HepG2 (cell line): ENCODE measurements around the gene ZCCHC3. TPM values are rescaled to one million over a fixed set of nuclear protein-coding genes. Genes with fewer than 3 reads are reported as not detected.
A peak's percentile ranks its signal among the peaks of the same experiment; 100 is the strongest.

Source experiments
- FOXO1 ChIP-seq: sonication (generic); formaldehyde crosslinking; IDR thresholded peaks from 2 replicates; pipeline ENCODE4 v1.4.0; 2020; ENCODE audit warnings: missing genetic modification reagents
- KAT8 ChIP-seq: IDR thresholded peaks from 2 replicates; pipeline ENCODE4 v1.6.1; 2016; ENCODE audit warnings: missing genetic modification reagents, missing compliant biosample characterization
- PHF20 ChIP-seq: sonication (generic); formaldehyde crosslinking; IDR thresholded peaks from 2 replicates; pipeline ENCODE4 v1.5.0; 2020; ENCODE audit warnings: mild to moderate bottlenecking, missing genetic modification reagents
- RCOR2 ChIP-seq: IDR thresholded peaks from 2 replicates; pipeline ENCODE4 v1.6.1; 2016; ENCODE audit warnings: missing biosample characterization, missing genetic modification reagents
- TBX2 ChIP-seq: sonication (generic); formaldehyde crosslinking; IDR thresholded peaks from 2 replicates; pipeline ENCODE4 v1.5.0; 2020; ENCODE audit warnings: missing genetic modification reagents, mild to moderate bottlenecking, borderline replicate concordance
- TMF1 ChIP-seq: sonication (generic); formaldehyde crosslinking; IDR thresholded peaks from 2 replicates; pipeline ENCODE4 v1.8.1; 2022; ENCODE audit warnings: low read depth, missing genetic modification reagents
- ZBTB7B ChIP-seq: sonication (generic); formaldehyde crosslinking; IDR thresholded peaks from 2 replicates; pipeline ENCODE4 v1.4.0; 2020; ENCODE audit warnings: missing genetic modification reagents
- ZNF3 ChIP-seq: IDR thresholded peaks from 2 replicates; pipeline ENCODE4 v1.7.0; 2017; ENCODE audit warnings: inconsistent platforms
- ZNF546 ChIP-seq: sonication (generic); formaldehyde crosslinking; conservative IDR thresholded peaks from 2 replicates; pipeline ENCODE4 v1.8.1; 2023; ENCODE audit warnings: mild to moderate bottlenecking, missing genetic modification reagents
- ZNF556 ChIP-seq: sonication (generic); formaldehyde crosslinking; IDR thresholded peaks from 2 replicates; pipeline ENCODE4 v1.4.0; 2020; ENCODE audit warnings: mild to moderate bottlenecking, missing genetic modification reagents, borderline replicate concordance
- ZNF567 ChIP-seq: sonication (generic); formaldehyde crosslinking; IDR thresholded peaks from 2 replicates; pipeline ENCODE4 v1.8.1; 2023; ENCODE audit warnings: mild to moderate bottlenecking, missing genetic modification reagents, borderline replicate concordance
- ZNF777 ChIP-seq: sonication (generic); formaldehyde crosslinking; IDR thresholded peaks from 2 replicates; pipeline ENCODE4 v1.4.0; 2020; ENCODE audit warnings: missing genetic modification reagents
- ZNF788 ChIP-seq: sonication (generic); formaldehyde crosslinking; IDR thresholded peaks from 2 replicates; pipeline ENCODE4 v1.5.0; 2020; ENCODE audit warnings: mild to moderate bottlenecking, missing genetic modification reagents, borderline replicate concordance
- ZNF839 ChIP-seq: sonication (generic); formaldehyde crosslinking; IDR thresholded peaks from 2 replicates; pipeline ENCODE4 v1.4.0; 2020; ENCODE audit warnings: missing genetic modification reagents, mild to moderate bottlenecking, borderline replicate concordance
- polyA plus RNA-seq, 8 experiments: library from polyadenylated mRNA; depleted of rRNA in 3 of 8; stranded (reverse) in 7 of 8; unstranded in 1 of 8; fragments of >200 nt; fragmentation: Illumina TruSeq in 4 of 8; extraction: Trizol in 4 of 8; gene quantifications; 2 replicates each; pipeline versions ENCODE4 v1.2.1 to v1.2.3, GENCODE V29; 2011 to 2016; ENCODE audit warnings: low read depth in 4 of 8, missing spikeins in 1 of 8, mixed read lengths in 1 of 8; ENCODE audit not compliant: insufficient read depth in 1 of 8
- total RNA-seq, 5 experiments: library from RNA; depleted of rRNA; stranded (reverse); fragments of >200 nt; fragmentation: Illumina TruSeq; extraction: Trizol; gene quantifications; 2 replicates each; pipeline ENCODE4 v1.2.3, GENCODE V29; 2016; ENCODE audit warnings: low read depth in 1 of 5
- TF ChIP-seq, protein P1 (sequence below): sonication (generic); formaldehyde crosslinking; IDR thresholded peaks from 2 replicates; pipeline ENCODE4 v1.4.0; 2020; ENCODE audit warnings: missing genetic modification reagents, borderline replicate concordance
- TF ChIP-seq, protein P2 (sequence below): sonication (generic); formaldehyde crosslinking; IDR thresholded peaks from 2 replicates; pipeline ENCODE4 v1.9.0; 2021; ENCODE audit warnings: missing genetic modification reagents, borderline replicate concordance
- TF ChIP-seq, protein P3 (sequence below): sonication (generic); formaldehyde crosslinking; IDR thresholded peaks from 2 replicates; pipeline ENCODE4 v1.5.0; 2020; ENCODE audit warnings: mild to moderate bottlenecking, missing genetic modification reagents
- TF ChIP-seq, protein P4 (sequence below): sonication (generic); formaldehyde crosslinking; IDR thresholded peaks from 2 replicates; pipeline ENCODE4 v1.4.0; 2020; ENCODE audit warnings: missing genetic modification reagents, mild to moderate bottlenecking, borderline replicate concordance

The ZCCHC3 gene
- total and polyA plus RNA-seq, 2 of the 13 experiments (the other 11 are each of a cell fraction or from before 2014, with no cell fraction given) = 46.6 to 63.0 TPM

DNA sequence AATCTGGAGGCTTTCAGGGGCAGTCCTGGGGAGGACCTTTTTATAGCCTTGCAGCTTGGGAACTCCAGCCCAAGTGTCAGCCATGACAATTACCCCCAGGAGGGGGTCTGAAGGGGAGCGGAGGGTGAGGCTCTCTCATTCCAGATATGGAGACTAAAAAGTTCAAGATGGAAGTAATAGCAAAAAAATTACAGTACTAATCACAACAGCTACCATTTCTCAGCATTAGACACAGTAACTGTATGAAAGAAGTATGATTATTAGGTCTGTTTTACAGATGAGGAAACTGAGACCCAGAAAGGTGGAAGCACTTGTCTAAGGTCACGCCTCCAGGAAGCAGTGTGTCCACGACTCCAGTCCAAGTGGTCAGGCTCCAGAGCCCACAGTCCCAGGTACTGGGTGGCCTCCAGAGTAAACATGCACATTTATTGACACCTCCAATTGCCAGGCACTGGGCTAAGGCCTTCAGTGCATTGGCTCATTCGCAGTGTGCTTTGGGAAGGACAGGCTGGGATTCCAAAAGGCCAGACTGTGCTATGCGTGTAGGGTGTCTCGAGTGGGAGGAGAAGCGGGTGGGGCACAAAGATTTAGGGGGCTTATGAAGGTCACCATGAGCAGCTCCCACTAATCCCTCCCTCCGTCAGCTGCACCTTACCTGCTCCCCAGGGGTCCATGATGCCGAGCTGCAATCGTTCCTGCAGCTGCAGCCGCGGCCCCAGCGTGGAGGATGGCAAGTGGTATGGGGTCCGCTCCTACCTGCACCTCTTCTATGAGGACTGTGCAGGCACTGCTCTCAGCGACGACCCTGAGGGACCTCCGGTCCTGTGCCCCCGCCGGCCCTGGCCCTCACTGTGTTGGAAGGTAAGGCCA, 51.8 kb downstream of the ZCCHC3 start (continued):
- TF ChIP-seq, protein P1, sequence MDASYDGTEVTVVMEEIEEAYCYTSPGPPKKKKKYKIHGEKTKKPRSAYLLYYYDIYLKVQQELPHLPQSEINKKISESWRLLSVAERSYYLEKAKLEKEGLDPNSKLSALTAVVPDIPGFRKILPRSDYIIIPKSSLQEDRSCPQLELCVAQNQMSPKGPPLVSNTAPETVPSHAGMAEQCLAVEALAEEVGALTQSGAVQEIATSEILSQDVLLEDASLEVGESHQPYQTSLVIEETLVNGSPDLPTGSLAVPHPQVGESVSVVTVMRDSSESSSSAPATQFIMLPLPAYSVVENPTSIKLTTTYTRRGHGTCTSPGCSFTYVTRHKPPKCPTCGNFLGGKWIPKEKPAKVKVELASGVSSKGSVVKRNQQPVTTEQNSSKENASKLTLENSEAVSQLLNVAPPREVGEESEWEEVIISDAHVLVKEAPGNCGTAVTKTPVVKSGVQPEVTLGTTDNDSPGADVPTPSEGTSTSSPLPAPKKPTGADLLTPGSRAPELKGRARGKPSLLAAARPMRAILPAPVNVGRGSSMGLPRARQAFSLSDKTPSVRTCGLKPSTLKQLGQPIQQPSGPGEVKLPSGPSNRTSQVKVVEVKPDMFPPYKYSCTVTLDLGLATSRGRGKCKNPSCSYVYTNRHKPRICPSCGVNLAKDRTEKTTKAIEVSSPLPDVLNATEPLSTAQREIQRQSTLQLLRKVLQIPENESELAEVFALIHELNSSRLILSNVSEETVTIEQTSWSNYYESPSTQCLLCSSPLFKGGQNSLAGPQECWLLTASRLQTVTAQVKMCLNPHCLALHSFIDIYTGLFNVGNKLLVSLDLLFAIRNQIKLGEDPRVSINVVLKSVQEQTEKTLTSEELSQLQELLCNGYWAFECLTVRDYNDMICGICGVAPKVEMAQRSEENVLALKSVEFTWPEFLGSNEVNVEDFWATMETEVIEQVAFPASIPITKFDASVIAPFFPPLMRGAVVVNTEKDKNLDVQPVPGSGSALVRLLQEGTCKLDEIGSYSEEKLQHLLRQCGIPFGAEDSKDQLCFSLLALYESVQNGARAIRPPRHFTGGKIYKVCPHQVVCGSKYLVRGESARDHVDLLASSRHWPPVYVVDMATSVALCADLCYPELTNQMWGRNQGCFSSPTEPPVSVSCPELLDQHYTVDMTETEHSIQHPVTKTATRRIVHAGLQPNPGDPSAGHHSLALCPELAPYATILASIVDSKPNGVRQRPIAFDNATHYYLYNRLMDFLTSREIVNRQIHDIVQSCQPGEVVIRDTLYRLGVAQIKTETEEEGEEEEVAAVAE = peak; percentile 84; the same call in 1 of the 2 replicates
- TF ChIP-seq ZNF777 (CRISPR knock-in tag) = no peak; the same call in 1 of the 2 replicates
- TF ChIP-seq ZBTB7B (CRISPR knock-in tag) = peak; percentile 80
- TF ChIP-seq ZNF3 = no peak
- 0 out of 2 replicates have a peak, but pooled peaks have one; percentile 57 for TF ChIP-seq ZNF839 (CRISPR knock-in tag)
- TF ChIP-seq FOXO1 = peak; percentile 74; the same call in 1 of the 2 replicates
- peak; percentile 39; the same call in 1 of the 2 replicates for TF ChIP-seq KAT8 (CRISPR knock-in tag)
- peak; percentile 70; the same call in 1 of the 2 replicates for TF ChIP-seq ZNF788
- no peak for TF ChIP-seq ZNF546 (CRISPR knock-in tag)
- peak; percentile 37; the same call in 1 of the 2 replicates for TF ChIP-seq PHF20 (CRISPR knock-in tag)
- peak; percentile 25; the same call in 1 of the 2 replicates for TF ChIP-seq RCOR2 (CRISPR knock-in tag)
- TF ChIP-seq ZNF556 (CRISPR knock-in tag) = peak; percentile 53; the same call in 1 of the 2 replicates
- no peak for TF ChIP-seq ZNF567
- peak; percentile 89 for TF ChIP-seq TBX2 (CRISPR knock-in tag)
- TF ChIP-seq, protein P2, sequence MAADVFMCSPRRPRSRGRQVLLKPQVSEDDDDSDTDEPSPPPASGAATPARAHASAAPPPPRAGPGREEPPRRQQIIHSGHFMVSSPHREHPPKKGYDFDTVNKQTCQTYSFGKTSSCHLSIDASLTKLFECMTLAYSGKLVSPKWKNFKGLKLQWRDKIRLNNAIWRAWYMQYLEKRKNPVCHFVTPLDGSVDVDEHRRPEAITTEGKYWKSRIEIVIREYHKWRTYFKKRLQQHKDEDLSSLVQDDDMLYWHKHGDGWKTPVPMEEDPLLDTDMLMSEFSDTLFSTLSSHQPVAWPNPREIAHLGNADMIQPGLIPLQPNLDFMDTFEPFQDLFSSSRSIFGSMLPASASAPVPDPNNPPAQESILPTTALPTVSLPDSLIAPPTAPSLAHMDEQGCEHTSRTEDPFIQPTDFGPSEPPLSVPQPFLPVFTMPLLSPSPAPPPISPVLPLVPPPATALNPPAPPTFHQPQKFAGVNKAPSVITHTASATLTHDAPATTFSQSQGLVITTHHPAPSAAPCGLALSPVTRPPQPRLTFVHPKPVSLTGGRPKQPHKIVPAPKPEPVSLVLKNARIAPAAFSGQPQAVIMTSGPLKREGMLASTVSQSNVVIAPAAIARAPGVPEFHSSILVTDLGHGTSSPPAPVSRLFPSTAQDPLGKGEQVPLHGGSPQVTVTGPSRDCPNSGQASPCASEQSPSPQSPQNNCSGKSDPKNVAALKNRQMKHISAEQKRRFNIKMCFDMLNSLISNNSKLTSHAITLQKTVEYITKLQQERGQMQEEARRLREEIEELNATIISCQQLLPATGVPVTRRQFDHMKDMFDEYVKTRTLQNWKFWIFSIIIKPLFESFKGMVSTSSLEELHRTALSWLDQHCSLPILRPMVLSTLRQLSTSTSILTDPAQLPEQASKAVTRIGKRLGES (CRISPR knock-in tag) = no peak
- TF ChIP-seq, protein P3, sequence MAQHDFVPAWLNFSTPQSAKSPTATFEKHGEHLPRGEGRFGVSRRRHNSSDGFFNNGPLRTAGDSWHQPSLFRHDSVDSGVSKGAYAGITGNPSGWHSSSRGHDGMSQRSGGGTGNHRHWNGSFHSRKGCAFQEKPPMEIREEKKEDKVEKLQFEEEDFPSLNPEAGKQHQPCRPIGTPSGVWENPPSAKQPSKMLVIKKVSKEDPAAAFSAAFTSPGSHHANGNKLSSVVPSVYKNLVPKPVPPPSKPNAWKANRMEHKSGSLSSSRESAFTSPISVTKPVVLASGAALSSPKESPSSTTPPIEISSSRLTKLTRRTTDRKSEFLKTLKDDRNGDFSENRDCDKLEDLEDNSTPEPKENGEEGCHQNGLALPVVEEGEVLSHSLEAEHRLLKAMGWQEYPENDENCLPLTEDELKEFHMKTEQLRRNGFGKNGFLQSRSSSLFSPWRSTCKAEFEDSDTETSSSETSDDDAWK = no peak
- TF ChIP-seq, protein P4, sequence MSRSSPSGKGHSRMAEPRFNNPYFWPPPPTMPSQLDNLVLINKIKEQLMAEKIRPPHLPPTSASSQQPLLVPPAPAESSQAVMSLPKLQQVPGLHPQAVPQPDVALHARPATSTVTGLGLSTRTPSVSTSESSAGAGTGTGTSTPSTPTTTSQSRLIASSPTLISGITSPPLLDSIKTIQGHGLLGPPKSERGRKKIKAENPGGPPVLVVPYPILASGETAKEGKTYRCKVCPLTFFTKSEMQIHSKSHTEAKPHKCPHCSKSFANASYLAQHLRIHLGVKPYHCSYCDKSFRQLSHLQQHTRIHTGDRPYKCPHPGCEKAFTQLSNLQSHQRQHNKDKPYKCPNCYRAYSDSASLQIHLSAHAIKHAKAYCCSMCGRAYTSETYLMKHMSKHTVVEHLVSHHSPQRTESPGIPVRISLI (CRISPR knock-in tag) = 0 out of 2 replicates have a peak, but pooled peaks have one; percentile 22
- TF ChIP-seq TMF1 (CRISPR knock-in tag) = 0 out of 2 replicates have a peak, but pooled peaks have one; percentile 60
